22Rv1 (cell line): ENCODE data around the gene RAPGEF3.

Source experiments
- CTCF ChIP-seq: fragments of 450-650 bp; IDR thresholded peaks from 2 replicates; pipeline ENCODE4 v1.5.1; 2017; ENCODE audit warnings: mild to moderate bottlenecking
- ZFX ChIP-seq: fragments of 450-650 bp; IDR thresholded peaks from 2 replicates; pipeline ENCODE4 v1.6.1; 2017; ENCODE audit warnings: antibody characterized with exemption, borderline replicate concordance

DNA sequence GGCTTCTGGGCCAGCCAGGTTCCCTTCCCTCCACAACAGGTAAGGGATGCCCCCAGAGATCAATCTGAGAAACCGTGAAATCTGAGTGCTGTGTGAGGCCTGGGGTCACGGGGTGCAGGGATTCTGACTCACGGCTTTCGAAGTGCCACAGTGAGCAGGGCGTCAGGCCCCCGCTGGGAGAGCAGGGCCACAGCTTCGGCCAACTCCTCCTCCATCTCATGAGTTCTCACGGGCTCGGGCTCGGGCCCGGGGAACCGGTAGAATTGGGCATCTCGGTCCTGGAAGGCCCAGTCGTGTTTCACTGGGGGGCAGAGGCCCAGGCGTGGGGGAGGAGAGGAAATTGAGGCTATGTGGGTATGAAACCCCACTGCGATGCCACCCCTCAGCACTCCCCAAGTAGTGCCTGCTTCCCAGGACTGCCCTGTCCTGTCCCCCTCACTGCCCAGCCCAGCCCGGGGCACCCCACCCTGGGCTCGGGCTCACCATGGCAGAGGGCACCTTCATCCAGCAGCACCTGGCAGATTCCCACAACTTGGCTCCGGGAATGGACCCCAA, 7.7 kb downstream of the RAPGEF3 start:
- TF ChIP-seq CTCF (no peak), ZFX (no peak)
